Activated naive CD4-positive, alpha-beta T cell treated with anti-CD3 and anti-CD28 coated beads, Interleukin-2, amount 50 U/mL, for 24 hours (primary cell): ENCODE data around the gene NMT1.

Experiments used
- H3K27ac Mint-ChIP-seq: one replicate; pipeline ENCODE4 v1.8.0; 2021; ENCODE audit warnings: mild to moderate bottlenecking, mixed read lengths
- H3K27me3 Mint-ChIP-seq: one replicate; pipeline ENCODE4 v1.8.0; 2021; ENCODE audit warnings: mixed read lengths
- H3K36me3 Mint-ChIP-seq: one replicate; pipeline ENCODE4 v1.8.0; 2021; ENCODE audit warnings: mixed read lengths
- H3K4me1 Mint-ChIP-seq: one replicate; pipeline ENCODE4 v1.8.0; 2021; ENCODE audit warnings: mixed read lengths
- H3K4me3 Mint-ChIP-seq: one replicate; pipeline ENCODE4 v1.8.0; 2021; ENCODE audit warnings: mild to moderate bottlenecking, mixed read lengths
- H3K9me3 Mint-ChIP-seq: one replicate; pipeline ENCODE4 v1.8.0; 2021; ENCODE audit warnings: mixed read lengths

NMT1 gene

GRCh38 chr17:45128331-45128730, 67.2 kb downstream of the NMT1 start:
- Mint-ChIP-seq H3K9me3 (no peaks in the 10 kb centered on the region), H3K27me3 (no peaks in the 10 kb centered on the region), H3K4me3 (no peak overlapping the region), H3K4me1 (peaks cover 6% of the 10 kb centered on the region), H3K36me3 (no peaks in the 10 kb centered on the region), H3K27ac (no peak overlapping the region)

DNA sequence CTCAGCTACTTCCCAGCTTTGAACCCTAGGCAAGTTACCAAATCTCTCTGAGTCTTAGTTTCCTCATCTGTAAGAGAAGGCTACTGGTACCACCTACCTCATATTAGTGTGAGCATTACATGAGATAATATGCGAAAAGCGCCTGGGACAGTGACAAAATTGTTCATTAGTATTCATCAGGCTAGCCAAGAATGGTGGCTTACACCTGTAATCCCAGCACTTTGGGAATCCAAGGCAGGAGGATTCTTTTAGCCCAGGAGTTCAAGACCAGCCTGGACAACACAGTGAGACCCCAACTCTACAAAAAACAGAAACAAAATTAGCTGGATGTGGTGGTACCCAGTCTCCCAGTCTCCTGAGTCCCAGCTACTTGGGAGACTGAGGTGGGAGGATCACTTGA, 67.9 kb downstream of the NMT1 start:
- Mint-ChIP-seq H3K4me1 (peaks cover 10% of the 10 kb centered on the region), H3K4me3 (no peak overlapping the region), H3K27me3 (no peaks in the 10 kb centered on the region), H3K27ac (no peak overlapping the region), H3K9me3 (no peaks in the 10 kb centered on the region), H3K36me3 (no peaks in the 10 kb centered on the region)

DNA sequence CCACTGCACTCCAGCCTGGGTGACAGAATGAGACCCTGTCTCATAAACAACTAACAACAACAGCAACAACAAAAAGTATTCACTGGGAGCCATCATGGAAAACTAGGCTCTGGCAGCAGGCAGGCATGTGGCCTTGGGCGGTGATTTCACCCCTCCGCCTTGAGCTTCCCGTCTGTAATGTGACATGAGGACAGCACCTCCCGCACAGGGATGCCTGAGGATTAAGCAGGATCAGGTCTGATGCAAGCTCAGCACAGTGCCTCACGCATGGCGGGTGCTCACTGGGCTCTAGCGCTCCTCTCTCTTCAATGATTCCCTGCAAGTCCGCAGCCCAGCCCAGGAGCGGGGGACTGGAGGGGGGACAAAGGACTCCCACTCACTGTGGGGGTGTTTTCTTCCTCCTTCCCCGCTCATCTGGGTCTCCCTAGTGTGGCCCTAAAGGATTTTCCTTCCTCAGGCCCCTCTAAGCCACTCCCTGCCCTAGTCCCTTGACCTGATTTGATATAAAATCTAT, 68.4 kb downstream of the NMT1 start:
- Mint-ChIP-seq H3K4me3 (no peak overlapping the region), H3K9me3 (no peaks in the 10 kb centered on the region), H3K4me1 (peaks cover 10% of the 10 kb centered on the region), H3K27me3 (no peaks in the 10 kb centered on the region), H3K27ac (no peak overlapping the region), H3K36me3 (no peaks in the 10 kb centered on the region)

GRCh38 chr17:45129940-45130680, 69.0 kb downstream of the NMT1 start:
- Mint-ChIP-seq H3K9me3 (no peaks in the 10 kb centered on the region), H3K4me1 (peaks cover 12% of the 10 kb centered on the region), H3K36me3 (no peaks in the 10 kb centered on the region), H3K4me3 (peak overlapping the region; percentile 44), H3K27me3 (no peaks in the 10 kb centered on the region), H3K27ac (peak overlapping the region; percentile 59)

DNA sequence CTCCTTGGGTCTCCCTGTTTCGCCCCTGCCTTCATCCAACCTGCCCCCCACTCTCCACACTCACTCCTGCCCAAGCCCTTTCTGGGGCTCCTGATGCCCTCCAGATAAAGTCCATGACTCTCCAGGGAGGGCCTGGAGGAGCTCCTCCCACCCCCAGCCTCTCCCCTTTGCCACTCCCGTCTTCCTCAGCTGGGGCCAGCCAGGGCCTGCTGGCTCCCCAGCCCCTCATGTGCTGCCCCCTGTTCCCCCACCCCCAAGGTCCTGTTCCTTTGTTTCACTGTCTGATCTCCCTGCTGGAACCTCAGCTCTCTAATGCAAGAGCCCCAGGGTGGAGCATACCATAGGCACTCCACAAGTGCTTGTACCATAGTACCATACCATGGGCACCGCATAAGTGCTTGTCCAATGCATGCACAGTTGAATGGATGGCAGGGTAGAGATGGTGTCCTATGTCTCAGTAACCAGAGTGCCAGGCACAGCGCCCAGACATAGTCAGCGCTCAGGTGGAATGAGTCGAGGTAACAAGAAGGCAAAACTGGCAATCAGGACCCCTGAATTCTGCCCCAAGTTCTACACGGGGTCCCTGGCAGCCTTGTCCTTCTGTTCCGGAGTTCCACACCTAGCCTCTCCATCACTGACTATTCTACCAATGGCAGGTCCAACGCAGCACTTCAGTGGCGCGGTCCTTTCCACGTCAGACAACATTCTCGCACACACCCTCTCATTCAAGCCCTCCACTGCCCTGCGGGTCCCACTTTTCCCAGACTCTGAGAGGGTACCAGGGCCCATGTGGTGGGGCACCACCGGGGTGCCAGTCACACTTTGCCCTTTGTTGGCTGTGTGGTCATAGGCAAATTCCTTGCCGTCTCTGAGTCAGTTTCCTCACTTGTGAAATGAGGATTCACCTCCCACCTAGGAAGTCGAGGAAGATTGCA, 69.8 kb downstream of the NMT1 start:
- H3K9me3 Mint-ChIP-seq, result no peaks in the 10 kb centered on the region
- H3K27ac Mint-ChIP-seq, result peak overlapping the region; percentile 59
- peaks cover 14% of the 10 kb centered on the region for H3K4me1 Mint-ChIP-seq
- H3K4me3 Mint-ChIP-seq, result peak overlapping the region; percentile 44
- H3K36me3 Mint-ChIP-seq, result no peaks in the 10 kb centered on the region
- H3K27me3 Mint-ChIP-seq, result no peaks in the 10 kb centered on the region

DNA sequence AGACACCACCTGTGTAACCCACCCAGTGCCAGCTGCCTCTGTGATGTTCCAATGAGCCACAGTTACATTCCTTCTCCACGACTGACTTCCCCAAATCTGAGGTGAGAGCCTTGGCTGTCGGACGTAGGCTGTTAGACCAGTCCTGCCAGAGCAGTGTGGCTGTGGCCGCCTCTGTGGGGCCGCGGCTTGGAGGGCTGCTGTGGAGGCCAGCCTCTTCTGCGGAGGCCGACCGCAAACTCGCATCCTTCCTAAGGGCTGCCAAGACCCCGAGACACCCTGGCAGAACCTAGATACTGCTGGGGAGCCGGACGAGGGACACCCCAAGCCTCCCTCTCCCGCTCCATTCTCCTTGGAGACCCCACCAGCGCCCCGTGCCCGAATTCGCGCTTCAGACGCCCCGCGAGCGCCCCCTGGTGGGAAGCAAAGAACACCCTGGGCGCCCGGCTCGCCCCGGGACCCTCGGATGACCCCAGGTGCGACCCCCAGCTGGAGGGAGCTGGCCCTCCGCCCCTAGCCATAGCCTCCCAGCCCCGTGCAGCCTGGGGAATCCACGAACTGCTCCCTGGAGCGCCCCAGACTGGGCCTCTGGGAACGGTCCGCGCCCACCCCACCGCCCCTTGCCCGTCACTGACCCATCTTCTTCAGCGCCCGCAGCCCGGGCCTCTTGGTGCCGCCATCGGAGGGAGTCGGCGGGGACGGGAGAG, 70.7 kb downstream of the NMT1 start:
- Mint-ChIP-seq H3K36me3 (no peaks in the 10 kb centered on the region), H3K4me1 (peaks cover 21% of the 10 kb centered on the region), H3K9me3 (no peaks in the 10 kb centered on the region), H3K27me3 (no peaks in the 10 kb centered on the region), H3K4me3 (peak overlapping the region; percentile 66), H3K27ac (no peak overlapping the region)

DNA sequence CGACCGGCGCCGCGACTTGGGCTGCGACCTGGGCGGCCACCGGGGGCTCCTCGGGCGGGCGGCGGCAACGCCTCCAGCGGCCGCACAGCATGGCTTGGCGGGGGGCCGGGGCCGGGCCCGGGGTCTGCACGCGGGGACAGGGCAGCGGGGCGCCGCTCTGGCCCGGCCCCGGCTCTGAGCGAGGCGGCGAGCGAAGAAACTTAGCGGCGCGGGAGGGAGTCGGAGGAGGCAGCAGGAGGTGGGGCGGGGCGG, 71.1 kb downstream of the NMT1 start, which contains the start of gene PLCD3:
Gene PLCD3, minus strand, starts transcription at position 196 of the 252 bp plus-strand sequence. Its CDS starts 105 bp downstream, at position 91.
- H3K4me1 Mint-ChIP-seq, result peaks cover 21% of the 10 kb centered on the region
- peak within 1 kb of the TSS; percentile 12 for H3K27ac Mint-ChIP-seq
- H3K9me3 Mint-ChIP-seq, result no peaks in the 10 kb centered on the region
- H3K27me3 Mint-ChIP-seq, result no peaks in the 10 kb centered on the region
- H3K4me3 Mint-ChIP-seq, result peak within 1 kb of the TSS; percentile 87
- no peaks in the 10 kb centered on the region for H3K36me3 Mint-ChIP-seq

DNA sequence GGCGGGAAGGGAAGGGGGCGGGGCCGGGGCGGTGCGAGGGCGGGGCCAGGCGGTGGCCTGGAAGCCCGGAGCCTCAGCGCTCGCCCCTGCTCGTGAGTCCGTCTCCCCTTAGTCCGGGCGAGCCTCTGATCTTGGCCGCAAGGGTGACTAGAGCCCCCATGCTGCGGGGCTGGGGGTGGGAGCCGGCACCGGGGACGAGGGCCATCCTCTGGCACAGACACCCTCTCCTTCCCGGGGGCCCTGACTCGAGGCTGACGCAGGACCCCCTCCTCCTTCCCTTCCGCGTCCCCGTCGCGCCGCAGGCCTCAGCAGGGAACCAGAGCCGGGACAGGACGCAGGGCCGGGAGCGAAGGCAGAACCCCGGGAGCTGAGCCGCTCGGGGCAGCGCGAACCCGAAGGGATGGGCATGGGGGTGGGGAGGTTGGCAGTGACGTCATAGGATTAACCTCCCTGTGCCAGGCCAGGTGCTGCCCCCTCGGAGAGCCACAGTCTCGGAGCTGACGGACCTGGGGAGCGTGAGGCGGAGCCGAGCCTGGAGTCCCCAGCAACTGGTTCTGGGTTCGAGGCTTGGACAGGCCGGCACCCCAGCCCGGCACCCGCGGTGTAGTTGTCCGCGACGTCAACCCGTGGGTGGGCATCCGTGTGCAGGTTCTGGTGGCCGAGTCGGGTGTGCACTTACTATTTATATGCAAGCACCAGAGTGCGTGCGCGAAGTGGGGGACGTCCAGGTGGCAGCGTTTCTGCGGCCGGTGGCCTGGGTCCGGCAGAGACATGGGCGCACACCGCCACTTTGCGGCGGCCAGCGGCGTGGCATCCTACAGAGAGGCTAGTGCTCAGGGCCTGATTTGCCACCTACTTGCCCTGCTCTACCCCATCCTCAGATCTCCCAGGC, 71.7 kb downstream of the NMT1 start:
- peak overlapping the region; percentile 87 for H3K4me3 Mint-ChIP-seq
- peak overlapping the region; percentile 12 for H3K27ac Mint-ChIP-seq
- no peaks in the 10 kb centered on the region for H3K27me3 Mint-ChIP-seq
- H3K4me1 Mint-ChIP-seq, result peaks cover 21% of the 10 kb centered on the region
- no peaks in the 10 kb centered on the region for H3K36me3 Mint-ChIP-seq
- H3K9me3 Mint-ChIP-seq, result no peaks in the 10 kb centered on the region

GRCh38 chr17:45135192-45135977, 74.3 kb downstream of the NMT1 start, which contains the start of gene ACBD4:
Gene ACBD4 (plus strand): TSS chr17:45135687. CDS start chr17:45136145, 458 bp downstream.
- Mint-ChIP-seq H3K4me1 (peaks cover 21% of the 10 kb centered on the region), H3K27me3 (no peaks in the 10 kb centered on the region), H3K36me3 (no peaks in the 10 kb centered on the region), H3K9me3 (no peaks in the 10 kb centered on the region), H3K4me3 (peak within 1 kb of the TSS; percentile 88), H3K27ac (peak within 1 kb of the TSS; percentile 81)

- H3K27ac Mint-ChIP-seq, result peak overlapping the region; percentile 81
Measured at GRCh38 chr17:45135978-45136791, 75.1 kb downstream of the NMT1 start.

DNA sequence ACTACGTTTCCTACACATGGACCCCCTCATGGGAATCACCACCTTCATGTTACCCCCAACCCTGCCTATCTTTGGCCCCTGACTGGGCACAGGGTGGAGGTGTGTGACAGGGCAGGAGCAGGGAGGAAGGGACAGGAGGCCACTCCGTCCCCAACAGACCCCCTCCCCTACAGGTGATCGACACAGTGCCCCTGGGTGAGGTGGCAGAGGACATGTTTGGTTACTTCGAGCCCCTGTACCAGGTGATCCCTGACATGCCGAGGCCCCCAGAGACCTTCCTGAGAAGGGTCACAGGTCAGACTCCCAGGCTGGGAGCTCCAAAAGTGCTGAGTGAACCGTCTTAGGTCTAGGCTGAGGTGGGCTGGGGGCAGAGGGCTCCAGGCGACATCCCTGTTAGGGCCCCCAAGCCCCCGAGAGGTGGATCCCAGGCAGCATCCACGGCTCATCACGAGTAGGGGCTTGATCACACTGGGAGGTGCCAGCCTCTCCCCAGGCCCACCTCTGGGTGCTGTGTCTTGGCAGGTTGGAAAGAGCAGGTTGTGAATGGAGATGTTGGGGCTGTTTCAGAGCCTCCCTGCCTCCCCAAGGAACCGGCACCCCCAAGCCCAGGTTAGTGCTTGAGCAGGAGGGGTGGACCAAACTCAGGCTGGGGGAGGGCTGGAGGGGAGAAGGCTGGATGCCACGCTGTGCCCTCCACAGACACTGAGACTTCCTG, 75.9 kb downstream of the NMT1 start:
- no peaks in the 10 kb centered on the region for H3K9me3 Mint-ChIP-seq
- no peaks in the 10 kb centered on the region for H3K36me3 Mint-ChIP-seq
- no peak overlapping the region for H3K27ac Mint-ChIP-seq
- H3K4me3 Mint-ChIP-seq, result peak overlapping the region; percentile 88
- peaks cover 26% of the 10 kb centered on the region for H3K4me1 Mint-ChIP-seq
- H3K27me3 Mint-ChIP-seq, result no peaks in the 10 kb centered on the region

More at GRCh38 chr17:45135978-45136791, 75.1 kb downstream of the NMT1 start:
- Mint-ChIP-seq H3K36me3 (no peaks in the 10 kb centered on the region), H3K27me3 (no peaks in the 10 kb centered on the region), H3K4me1 (peaks cover 21% of the 10 kb centered on the region), H3K9me3 (no peaks in the 10 kb centered on the region), H3K4me3 (peak overlapping the region; percentile 88)

- H3K4me3 Mint-ChIP-seq, result no peak overlapping the region
- no peak overlapping the region for H3K27ac Mint-ChIP-seq
- H3K27me3 Mint-ChIP-seq, result no peaks in the 10 kb centered on the region
- H3K9me3 Mint-ChIP-seq, result no peaks in the 10 kb centered on the region
- no peaks in the 10 kb centered on the region for H3K36me3 Mint-ChIP-seq
- H3K4me1 Mint-ChIP-seq, result peaks cover 28% of the 10 kb centered on the region
Measured at GRCh38 chr17:45137561-45138305, 76.6 kb downstream of the NMT1 start.
